HG03442 (cell line): Measurements from ENCODE around the gene ZNF662.

Experiments
- ATAC-seq: cut with Tn5 transposase; IDR thresholded peaks from one replicate; pipeline ENCODE4 v1.9.1; 2021; ENCODE audit warnings: mild to moderate bottlenecking, moderate library complexity; ENCODE audit not compliant: unreplicated experiment

ZNF662 gene

GRCh38 chr3:42935472-42935871, 29.5 kb downstream of the ZNF662 start:
- no peak for ATAC-seq

- no peak for ATAC-seq
These were observed 30.4 kb downstream of the ZNF662 start for GRCh38 chr3:42936157-42936981.

DNA sequence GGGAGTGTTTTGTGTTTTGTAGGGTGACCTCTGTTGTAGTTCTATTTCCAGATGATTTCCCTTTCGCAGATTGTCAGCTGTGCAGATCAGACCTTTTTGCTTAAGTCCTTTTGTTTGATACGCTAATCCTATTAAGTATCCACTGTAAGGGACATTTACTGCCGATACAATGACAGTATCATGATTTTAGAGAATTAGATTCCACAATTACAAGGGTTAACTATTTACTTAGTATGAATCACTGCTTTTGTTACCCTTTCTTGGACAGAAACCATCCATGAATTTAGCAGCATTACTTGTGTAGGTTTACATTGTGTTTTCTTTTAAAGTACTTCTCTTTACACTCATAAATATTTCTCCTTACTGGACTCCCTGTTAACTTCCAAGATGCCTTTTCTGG, 31.4 kb downstream of the ZNF662 start:
- ATAC-seq: no peak

- ATAC-seq: no peak
These were observed 36.8 kb downstream of the ZNF662 start for GRCh38 chr3:42942693-42943092.

DNA sequence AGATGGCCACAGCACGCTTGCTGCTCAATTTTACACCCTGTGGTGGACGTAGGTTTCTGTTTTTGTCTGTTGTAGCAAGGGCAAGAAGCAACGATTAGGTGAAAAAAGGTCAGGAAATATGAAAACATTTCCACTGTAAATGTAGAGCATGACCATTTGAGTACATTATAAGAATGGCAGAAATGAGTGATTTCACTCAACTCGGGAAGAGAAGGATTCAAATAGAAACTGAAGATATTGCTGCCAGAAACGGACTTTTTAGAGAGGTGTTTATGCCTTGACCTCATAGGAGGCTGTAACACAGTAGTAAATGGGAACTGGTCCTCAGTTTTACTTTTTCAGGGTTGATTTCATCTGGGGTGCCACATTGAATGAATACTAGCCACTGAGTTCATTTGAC, 40.1 kb downstream of the ZNF662 start:
- no peak for ATAC-seq

- ATAC-seq: no peak
These were observed 51.6 kb downstream of the ZNF662 start for GRCh38 chr3:42957573-42957972.

GRCh38 chr3:42960282-42960681, 54.3 kb downstream of the ZNF662 start:
- ATAC-seq: no peak

GRCh38 chr3:42960786-42961185, 54.8 kb downstream of the ZNF662 start:
- no peak for ATAC-seq

GRCh38 chr3:42961633-42962032, 55.7 kb downstream of the ZNF662 start:
- no peak for ATAC-seq

- no peak for ATAC-seq
These were observed 57.3 kb downstream of the ZNF662 start for GRCh38 chr3:42963269-42963668.

GRCh38 chr3:42964266-42964665, 58.3 kb downstream of the ZNF662 start:
- ATAC-seq: no peak
